A673 (cell line): Measurements from ENCODE around the gene MLXIP.

Experiments used
- EZH2 ChIP-seq: fragments of 200-600 bp; sonication (generic); IDR thresholded peaks from 2 replicates; pipeline ENCODE4 v1.6.1; 2017; ENCODE audit warnings: borderline replicate concordance, low read depth, mild to moderate bottlenecking, mixed read lengths, antibody characterized with exemption, low read length; ENCODE audit not compliant: poor library complexity, severe bottlenecking
- TF ChIP-seq, protein P1 (sequence below): fragments of 300-800, 200-600 bp; sonication (generic); conservative IDR thresholded peaks from 2 replicates; pipeline ENCODE4 v1.5.1; 2017; ENCODE audit warnings: low read depth, mild to moderate bottlenecking, antibody characterized with exemption, low read length, moderate library complexity, mixed read lengths

DNA sequence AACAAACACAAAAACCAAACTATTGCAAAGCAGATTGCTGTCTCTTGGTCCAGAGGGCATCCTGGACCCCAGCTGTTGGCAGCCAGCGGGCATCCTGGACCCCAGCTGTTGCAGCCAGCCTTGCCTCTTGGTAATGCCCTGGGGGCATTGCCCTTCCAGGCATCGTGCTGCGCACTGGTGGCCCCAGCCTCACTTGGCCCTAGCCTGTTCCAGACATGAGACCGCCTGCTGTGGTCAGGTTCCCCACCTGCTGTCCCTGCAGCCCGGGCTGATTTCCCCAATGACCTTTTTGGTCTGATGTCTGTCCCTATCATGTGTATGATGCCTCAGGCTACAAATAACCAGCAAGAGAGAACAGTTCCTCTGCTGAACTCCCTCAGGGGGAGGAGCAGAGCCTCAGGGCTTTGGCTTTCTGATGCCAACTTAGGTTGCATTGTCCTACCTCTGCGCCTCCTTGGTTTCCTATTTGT lies 20.8 kb downstream of the MLXIP start:
- TF ChIP-seq, protein P1, sequence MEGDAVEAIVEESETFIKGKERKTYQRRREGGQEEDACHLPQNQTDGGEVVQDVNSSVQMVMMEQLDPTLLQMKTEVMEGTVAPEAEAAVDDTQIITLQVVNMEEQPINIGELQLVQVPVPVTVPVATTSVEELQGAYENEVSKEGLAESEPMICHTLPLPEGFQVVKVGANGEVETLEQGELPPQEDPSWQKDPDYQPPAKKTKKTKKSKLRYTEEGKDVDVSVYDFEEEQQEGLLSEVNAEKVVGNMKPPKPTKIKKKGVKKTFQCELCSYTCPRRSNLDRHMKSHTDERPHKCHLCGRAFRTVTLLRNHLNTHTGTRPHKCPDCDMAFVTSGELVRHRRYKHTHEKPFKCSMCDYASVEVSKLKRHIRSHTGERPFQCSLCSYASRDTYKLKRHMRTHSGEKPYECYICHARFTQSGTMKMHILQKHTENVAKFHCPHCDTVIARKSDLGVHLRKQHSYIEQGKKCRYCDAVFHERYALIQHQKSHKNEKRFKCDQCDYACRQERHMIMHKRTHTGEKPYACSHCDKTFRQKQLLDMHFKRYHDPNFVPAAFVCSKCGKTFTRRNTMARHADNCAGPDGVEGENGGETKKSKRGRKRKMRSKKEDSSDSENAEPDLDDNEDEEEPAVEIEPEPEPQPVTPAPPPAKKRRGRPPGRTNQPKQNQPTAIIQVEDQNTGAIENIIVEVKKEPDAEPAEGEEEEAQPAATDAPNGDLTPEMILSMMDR, result no peak
- no peak for TF ChIP-seq EZH2
